ENCODE measurements around the gene BLOC1S2.
"Not testable (repeated sequence)": the region's sequence is repeated elsewhere in the genome, so short reads cannot be mapped to it uniquely, and the experiment has no call there.

The BLOC1S2 gene

DNA sequence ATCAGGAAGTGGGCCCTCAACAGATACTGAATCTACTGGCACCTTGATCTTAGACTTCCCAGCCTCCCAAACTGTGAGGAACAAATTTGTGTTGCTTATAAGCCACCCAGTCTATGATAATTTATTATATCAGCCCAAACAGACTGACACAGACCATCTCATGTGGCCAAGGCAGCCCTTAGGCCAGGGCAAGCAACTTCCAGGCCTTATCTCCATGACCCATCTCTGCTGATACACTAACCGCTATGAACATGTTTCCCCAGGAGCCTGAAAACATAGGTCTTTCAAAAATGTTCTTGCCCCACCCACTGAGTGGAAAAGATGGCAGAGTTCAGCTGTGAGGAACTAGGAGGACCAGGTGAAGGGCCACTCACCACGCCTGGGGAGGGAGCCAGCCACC lies 3.2 kb upstream of the BLOC1S2 start:
- no peak for DNase-seq

DNA sequence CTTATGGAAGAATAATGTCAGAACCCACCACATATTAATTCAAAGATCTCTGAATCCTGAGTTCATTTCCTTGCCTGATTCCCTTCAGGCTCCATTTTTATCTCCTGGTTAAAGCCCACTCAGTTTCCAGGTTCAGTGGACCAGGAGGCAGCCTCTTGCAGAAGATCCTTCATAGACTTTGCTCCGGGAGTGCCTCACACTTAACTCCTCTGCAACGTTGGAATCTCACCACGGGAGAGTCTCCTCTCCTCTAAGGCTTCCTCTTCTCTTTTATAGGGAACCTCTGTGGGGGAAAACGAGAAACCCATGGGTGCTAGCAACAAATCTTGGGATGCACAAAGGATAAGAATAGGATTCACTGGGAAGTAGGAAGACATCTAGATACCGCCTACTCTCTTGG lies 1.7 kb upstream of the BLOC1S2 start:
- no peak for DNase-seq

DNA sequence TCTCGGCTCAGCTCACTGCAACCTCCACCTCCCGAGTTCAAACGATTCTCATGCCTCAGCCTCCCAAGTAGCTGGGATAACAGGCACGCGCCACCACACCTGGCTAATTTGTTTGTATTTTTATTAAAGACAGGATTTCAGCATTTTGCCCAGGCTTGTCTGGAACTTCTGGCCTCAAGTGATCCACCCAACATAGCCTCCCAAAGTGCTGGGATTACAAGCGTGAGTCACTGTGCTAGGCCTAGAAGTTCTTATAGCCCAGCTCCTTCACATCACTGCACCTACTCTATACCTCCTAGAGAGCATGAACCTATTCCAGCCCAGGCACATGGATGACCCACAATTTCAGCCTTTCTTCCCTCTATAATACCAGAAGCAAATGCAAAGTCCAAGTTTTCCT lies 1.3 kb upstream of the BLOC1S2 start:
- DNase-seq = no peak

DNA sequence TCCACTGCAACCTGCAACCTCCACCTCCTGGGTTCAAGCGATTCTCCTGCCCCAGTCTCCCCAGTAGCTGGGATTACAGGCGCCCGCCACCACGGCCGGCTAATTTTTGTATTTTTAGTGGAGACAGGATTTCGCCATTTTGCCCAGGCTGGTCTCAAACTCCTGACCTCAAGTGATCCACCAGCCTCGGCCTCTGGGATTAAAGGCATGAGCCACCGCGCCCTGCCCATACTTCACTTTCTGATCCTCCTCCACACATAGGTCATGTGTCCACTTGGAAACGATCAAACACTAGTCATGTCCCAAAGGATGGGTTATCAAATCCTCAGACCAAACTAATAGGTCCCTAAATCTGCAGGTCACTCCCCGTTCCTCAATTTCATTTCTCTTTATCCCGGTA lies 1.2 kb downstream of the BLOC1S2 start:
- DNase-seq = not testable (repeated sequence)

DNA sequence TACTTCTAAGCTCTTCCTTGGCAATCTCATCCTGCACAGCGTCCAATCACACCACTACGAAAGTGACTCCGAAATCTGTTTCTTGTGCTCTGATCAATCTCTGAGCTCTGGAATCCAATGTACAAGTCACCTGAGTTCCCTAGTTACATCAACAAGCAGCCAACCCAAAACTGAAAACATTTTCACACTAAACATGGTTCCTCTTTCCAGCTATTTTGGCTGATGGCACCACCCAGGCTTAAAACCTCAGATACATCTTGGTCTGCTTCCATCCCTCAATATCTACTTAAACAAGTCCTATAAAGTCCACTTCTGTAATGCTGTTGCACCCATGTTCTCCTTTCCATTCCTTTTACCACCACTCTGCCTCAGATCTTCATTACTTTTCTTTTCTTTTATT lies 3.6 kb downstream of the BLOC1S2 start:
- no peak for DNase-seq

DNA sequence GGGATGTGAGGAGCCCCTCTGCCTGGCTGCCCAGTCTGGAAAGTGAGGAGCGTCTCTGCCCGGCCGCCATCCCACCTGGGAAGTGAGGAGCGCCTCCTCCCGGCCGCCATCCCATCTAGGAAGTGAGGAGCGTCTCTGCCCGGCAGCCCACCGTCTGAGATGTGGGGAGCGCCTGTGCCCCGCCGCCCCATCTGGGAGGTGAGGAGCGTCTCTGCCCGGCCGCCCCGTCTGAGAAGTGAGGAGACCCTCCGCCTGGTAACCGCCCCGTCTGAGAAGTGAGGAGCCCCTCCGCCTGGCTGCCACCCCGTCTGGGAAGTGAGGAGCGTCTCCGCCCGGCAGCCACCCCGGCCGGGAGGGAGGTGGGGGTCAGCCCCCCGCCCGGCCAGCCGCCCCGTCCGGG lies 9.5 kb downstream of the BLOC1S2 start:
- not testable (repeated sequence) for DNase-seq

DNA sequence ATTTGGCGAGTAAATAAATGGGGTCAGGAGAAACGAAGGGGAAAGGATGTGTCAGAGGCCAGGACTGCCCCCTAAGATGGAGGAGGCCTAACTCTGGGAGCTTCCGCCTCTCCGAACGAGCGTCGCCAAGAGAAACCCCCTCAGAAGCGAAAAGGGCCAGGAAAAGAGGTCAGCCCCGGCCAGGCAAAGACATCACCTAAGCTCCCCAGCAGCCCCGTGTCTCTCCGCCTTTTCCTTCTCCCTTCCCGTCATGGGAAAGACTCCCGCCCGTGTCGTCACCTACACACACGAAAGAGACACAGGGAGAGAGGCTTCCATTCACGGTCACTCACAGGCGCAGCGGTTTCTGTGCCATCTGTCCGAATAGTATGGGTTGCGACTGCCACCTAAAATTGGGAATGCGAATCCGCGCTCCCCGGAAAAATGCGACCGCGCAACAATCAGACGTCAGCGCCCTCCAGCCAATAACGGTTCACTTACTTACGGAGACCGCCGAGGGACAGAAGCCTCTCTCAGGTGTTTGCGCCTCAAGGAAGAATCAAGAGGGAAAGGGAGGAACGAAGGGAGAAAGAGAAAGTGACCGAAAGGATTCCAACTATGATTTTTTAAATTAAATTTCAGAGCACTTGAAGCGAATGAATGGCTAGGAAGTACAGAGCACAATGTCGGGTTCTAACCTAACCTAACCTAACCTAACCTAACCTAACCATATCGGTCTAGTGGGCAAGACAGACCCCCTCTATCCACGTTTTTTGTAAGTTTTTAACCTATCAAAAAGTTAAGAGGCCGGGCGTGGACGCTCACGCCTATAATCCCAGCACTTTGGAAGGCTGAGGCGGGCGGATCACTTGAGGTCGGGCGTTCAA lies 19.0 kb downstream of the BLOC1S2 start, which contains the start of gene CWF19L1:
CWF19L1 (minus strand) TSS at position 400 of the 866 bp plus-strand sequence; CDS start at position 355, 45 bp downstream.
- DNase-seq = peak; percentile 70

DNA sequence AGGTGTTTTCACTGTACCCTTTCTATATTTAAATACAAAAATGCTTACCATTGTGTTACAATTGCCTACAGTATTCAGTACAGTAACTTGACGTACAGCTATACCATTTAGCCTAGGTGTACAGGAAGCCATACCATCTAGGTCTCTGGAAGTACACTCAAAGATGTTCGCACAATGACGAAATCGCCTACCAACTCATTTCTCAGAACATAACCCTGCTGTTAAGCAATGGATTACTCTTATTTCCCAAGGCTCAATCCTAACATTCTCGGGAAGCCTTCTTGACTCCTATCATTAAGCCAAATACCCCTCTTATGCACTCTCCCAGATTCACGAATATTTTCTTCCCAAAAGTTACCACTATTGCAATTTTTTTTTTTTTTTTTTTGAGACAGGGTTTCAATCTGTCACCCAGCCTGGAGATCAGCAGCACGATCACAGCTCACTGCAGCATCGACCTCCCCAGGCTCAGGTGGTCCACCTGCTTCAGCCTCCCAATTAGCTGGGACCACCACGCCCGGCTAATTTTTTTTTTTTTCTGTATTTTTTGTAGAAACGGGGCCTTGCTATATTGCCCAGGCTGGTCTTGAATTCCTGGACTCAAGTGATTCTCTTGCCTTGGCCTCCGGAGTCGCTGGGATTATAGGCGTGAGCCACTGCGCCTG lies 20.5 kb downstream of the BLOC1S2 start:
- no peak for DNase-seq

DNA sequence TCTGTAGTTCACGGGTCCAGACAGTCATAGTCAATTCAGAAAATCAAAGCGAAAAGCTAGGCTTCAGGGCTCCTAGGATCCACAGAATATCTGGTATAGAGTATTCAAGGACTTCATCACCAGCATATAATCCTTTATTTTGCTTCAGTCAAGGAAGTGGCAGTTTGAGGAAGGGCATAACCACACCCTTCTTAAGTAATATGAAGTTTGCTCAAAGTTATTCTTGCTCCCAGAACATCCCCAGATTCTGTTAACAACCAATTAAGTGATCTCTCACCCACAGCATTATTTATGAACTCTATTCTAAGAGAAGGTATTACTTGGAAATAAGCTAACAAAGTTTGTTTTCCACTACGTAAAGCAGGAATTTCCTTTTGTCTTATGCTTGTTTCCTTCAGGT lies 32.3 kb downstream of the BLOC1S2 start:
- DNase-seq = no peak

DNA sequence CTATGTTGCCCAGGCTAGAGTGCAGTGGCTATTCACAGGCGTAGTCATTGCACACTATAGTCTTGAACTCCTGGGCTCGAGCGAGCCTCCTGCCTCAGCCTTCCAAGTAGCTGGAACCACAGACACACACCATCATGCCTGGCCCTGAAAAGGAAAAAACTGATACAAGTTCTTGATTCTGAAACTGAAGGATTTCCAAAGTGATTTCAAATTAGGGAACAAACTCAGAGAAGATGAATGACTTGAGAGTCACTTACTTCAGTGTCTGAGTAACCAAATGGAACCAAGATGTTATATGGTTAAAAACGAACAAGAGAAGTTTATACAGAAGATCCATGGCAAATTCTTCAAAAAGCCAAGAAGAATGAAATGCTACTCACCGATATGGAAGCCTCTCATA lies 33.4 kb downstream of the BLOC1S2 start:
- no peak for DNase-seq

DNA sequence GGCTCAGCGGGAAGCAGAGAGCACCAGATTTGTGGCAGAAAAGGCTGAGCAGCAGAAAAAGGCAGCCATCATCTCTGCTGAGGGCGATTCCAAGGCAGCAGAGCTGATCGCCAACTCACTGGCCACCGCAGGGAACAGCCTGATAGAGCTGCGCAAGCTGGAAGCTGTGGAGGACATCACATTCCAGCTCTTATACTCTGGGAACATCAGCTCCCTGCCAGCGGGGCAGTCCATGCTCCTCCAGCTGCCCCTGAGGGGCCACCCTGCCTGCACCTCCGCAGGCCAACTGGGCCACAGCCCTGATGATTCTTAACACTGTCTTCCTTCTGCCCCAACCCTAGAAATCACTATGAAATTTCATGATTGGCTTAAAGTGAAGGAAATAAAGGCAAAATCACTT lies 37.7 kb downstream of the BLOC1S2 start:
- DNase-seq = no peak

DNA sequence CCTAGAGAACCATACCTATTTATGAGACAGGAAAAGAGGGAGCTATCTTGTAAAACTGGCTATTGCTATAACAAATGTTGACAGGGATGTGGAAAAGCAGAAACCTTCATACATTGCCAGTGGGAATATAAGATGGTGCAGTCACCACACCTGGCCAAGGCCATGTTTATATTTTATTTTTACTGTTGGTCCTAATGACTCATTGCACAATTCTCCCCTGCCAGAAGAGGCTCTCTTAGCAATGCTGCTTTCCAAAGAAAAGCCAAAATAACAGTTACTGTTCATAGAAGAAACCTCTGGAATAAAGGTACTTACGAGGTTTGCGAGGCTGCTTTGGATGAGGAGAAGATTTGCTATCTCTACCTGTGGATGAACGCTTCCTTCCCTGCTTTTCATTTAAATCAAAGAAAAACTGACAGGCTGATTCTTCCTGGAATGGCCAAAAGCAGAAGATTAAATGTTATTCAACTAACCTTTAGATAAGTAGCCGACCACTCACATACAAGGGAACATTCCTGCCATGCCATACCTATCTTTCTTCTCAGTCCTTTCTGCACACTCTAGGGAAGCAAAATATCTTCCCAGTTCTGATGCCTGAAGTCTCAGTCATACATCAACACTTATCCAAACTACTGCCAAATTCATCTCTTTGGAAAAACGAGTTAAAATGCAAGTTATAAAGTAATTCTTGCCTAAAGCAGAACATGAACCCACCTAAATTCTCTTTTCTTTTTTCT lies 40.8 kb downstream of the BLOC1S2 start:
- DNase-seq = no peak

DNA sequence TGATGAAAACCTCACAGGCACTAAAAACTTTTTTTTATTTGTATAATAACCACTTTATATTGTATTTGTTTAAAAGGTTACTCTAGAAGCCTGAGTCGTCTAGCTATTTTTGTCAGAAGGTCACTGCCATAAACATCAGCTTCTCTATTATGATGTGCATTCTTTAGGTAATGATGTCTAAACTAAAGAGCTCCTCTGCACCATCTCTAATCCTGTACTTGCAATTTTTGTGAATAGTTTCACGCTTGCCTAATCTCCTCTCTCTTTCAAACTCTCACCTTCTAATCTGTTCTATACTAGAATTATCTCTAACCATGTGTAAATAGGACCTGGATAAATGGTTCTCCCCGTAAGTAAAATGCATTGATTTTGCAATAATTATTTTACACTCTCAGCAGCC lies 46.6 kb downstream of the BLOC1S2 start:
- DNase-seq = no peak

DNA sequence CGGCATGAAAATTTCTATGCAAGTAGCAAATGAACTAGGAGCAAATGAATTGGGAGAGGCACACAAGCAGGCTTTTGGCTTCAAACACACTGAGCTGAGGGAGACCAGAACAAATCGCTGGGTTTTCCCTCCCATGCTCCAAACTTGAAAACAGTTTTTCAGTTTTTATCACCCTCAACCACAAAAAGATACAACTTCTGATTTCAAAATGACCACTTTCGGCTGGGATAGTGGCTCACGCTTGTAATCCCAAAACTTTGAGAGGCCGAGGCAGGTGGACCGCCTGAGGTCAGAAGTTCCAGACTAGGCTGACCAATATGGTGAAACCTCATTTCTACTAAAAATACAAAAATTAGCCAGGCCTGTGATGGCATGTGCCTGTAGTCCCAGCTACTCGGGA lies 48.1 kb downstream of the BLOC1S2 start:
- no peak for DNase-seq

DNA sequence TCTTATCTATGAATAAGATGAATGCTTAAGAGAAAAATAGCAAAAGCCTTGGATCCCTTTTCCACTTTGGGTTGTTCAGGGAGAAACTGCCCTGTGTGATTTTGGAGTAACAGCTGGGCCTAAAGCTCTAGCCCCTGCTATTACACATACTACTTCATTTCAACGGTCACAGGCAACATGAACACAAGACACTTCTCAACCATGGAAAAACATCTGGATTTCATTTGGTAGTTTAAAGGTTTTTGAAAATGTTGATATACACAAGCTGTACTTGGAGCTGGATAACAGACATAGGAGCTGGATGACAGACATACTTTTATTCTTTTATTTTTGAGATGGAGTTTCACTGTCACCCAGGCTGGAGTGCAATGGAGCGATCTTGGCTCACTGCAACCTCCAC lies 54.4 kb downstream of the BLOC1S2 start:
- DNase-seq = no peak

DNA sequence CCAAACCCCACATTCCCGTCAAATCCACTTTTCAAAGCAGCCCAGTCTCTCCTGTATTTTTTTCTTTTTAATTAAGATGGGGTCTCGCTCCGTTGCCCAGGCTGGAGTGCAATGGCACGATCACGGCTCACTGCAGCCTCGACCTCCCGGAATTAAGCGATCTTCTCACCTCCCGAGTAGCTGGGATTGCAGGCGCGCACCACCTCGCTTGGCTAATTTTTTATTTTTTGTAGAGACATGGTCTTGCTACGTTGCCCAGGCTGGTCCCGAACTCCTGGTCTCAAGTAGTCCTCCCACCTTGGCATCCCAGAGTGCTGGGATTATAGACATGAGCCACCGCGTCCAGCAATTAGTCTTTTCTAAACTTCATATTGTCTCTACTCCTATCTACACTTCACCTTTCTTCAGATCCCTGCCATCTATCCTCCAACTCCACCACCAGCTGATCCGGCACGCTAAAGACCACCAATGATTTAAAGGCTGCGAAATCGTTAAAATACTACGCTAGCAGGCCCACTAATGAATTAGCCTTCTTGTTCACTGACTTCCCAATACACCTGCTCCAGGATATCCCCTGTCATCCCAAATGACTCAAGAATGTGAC lies 56.6 kb downstream of the BLOC1S2 start:
- peak; percentile 32 for DNase-seq

DNA sequence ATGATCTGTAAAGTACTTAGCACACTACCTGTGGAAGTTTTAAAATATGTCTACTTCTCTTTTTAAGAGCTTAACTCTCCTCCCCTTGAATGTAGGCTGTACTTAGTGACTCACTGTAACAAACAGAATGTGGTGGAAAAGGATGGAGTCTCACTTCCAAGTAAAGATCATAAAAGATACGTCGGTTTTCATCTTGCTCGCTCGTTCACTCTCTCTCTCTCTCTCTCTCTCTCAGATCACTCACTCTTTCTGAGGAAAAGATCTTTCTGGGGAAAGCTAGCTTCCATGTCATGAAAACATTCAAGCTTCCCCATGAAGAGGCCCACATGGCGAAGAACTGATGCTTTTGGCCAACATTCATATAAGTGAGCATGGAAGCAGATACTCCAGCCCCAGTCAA lies 62.6 kb downstream of the BLOC1S2 start:
- no peak for DNase-seq

Data from activated CD4-positive, CD25-positive, alpha-beta regulatory T cell treated with anti-CD3 and anti-CD28 coated beads, Interleukin-2, amount 50 U/mL, for 72 hours (primary cell).